H1 (cell line): Measurements from ENCODE around the gene OLFML2B. TPM values are rescaled to one million over a fixed set of nuclear protein-coding genes. Genes with fewer than 3 reads are reported as not detected.
A peak's percentile ranks its signal among the peaks of the same experiment; 100 is the strongest.

Experiments used
- ASH2L ChIP-seq: fragments of 200-600, 300-600 bp; sonication (generic); IDR thresholded peaks from one replicate; pipeline ENCODE4 v1.7.1; 2017; ENCODE audit warnings: low read length
- CBX5 ChIP-seq: fragments of 300-800, 300-1000 bp; sonication (generic); IDR thresholded peaks from 2 replicates; pipeline ENCODE4 v1.7.1; 2016; ENCODE audit warnings: antibody characterized with exemption, low read length, low read depth
- CREB1 ChIP-seq: IDR thresholded peaks from 2 replicates; pipeline ENCODE4 v1.6.1; 2012; ENCODE audit warnings: inconsistent platforms
- CTBP2 ChIP-seq: IDR thresholded peaks from 2 replicates; pipeline ENCODE4 v1.7.0; 2011; ENCODE audit warnings: borderline replicate concordance, mild to moderate bottlenecking, moderate library complexity, mixed read lengths, low read length; ENCODE audit not compliant: insufficient read depth, insufficient read length
- EGR1 ChIP-seq: IDR thresholded peaks from 2 replicates; pipeline ENCODE4 v1.6.1; 2011; ENCODE audit warnings: low read depth, low read length, borderline replicate concordance
- GABPA ChIP-seq: IDR thresholded peaks from 2 replicates; pipeline ENCODE4 v1.6.1; 2011; ENCODE audit warnings: mild to moderate bottlenecking, low read length, moderate library complexity, borderline replicate concordance; ENCODE audit not compliant: insufficient read depth
- GTF2F1 ChIP-seq: IDR thresholded peaks from 2 replicates; pipeline ENCODE4 v1.6.1; 2012; ENCODE audit warnings: low read depth, low read length, improper control_type of control experiment, borderline replicate concordance
- HDAC2 ChIP-seq, 2 experiments: fragments of 300-600 bp in 1 of 2; sonication (generic) in 1 of 2; IDR thresholded peaks; 2 replicates each; pipeline ENCODE4 v1.6.1; 2011 to 2012; ENCODE audit warnings: low read depth in 2 of 2, low read length in 2 of 2, mild to moderate bottlenecking in 2 of 2, moderate library complexity in 2 of 2, borderline replicate concordance in 1 of 2, inconsistent platforms in 1 of 2
- POLR2A ChIP-seq, 2 experiments: IDR thresholded peaks; 1 replicate in 1 of 2; 2 replicates in 1 of 2; pipeline ENCODE4 v1.6.1; 2011; ENCODE audit warnings: low read depth in 2 of 2, low read length in 2 of 2, mild to moderate bottlenecking in 2 of 2; ENCODE audit errors: control extremely low read depth in 1 of 2
- RBBP5 ChIP-seq: IDR thresholded peaks from 2 replicates; pipeline ENCODE4 v1.7.1; 2012; ENCODE audit warnings: low read depth, mild to moderate bottlenecking, inconsistent platforms, low read length, moderate library complexity, borderline replicate concordance
- RFX5 ChIP-seq: IDR thresholded peaks from 2 replicates; pipeline ENCODE4 v1.6.1; 2011; ENCODE audit warnings: low read depth, low read length, improper control_type of control experiment, borderline replicate concordance
- SAP30 ChIP-seq: fragments of 300-600 bp; sonication (generic); IDR thresholded peaks from 2 replicates; pipeline ENCODE4 v1.7.1; 2012; ENCODE audit warnings: low read length, moderate library complexity, mild to moderate bottlenecking, inconsistent platforms; ENCODE audit not compliant: insufficient read depth, insufficient replicate concordance
- TAF1 ChIP-seq: IDR thresholded peaks from 2 replicates; pipeline ENCODE4 v1.6.1; 2011; ENCODE audit warnings: mild to moderate bottlenecking, low read depth, low read length
- TAF7 ChIP-seq: optimal IDR thresholded peaks from 2 replicates; pipeline ENCODE3; 2011; ENCODE audit warnings: low read depth, mild to moderate bottlenecking, inconsistent platforms, low read length, moderate library complexity, borderline replicate concordance
- TCF12 ChIP-seq: IDR thresholded peaks from 2 replicates; pipeline ENCODE4 v1.6.1; 2011; ENCODE audit warnings: low read depth, mild to moderate bottlenecking, low read length
- YY1 ChIP-seq: IDR thresholded peaks from 2 replicates; pipeline ENCODE4 v1.6.1; 2011; ENCODE audit warnings: low read depth, mild to moderate bottlenecking, low read length
- ZNF274 ChIP-seq: IDR thresholded peaks from 2 replicates; pipeline ENCODE4 v1.7.0; 2012; ENCODE audit warnings: low read length, borderline replicate concordance; ENCODE audit errors: extremely low read depth
- polyA plus RNA-seq, 7 experiments: library from polyadenylated mRNA; depleted of rRNA in 3 of 7; stranded (reverse) in 5 of 7; unstranded in 2 of 7; fragments of >200 nt in 5 of 7; fragments of 200-250 nt in 2 of 7; gene quantifications; 1 replicate in 5 of 7; 2 replicates in 1 of 7; 4 replicates in 1 of 7; pipeline versions ENCODE4 v1.2.1 to v1.2.3, GENCODE V29; 2011 to 2013; ENCODE audit warnings: missing spikeins in 2 of 7, mixed read lengths in 2 of 7
- total RNA-seq: library from RNA; stranded (reverse); fragmentation: NEBNext Ultra II Directional; extraction: Animal tissue kit (Norgen Biotek cat#: 25700); gene quantifications from 2 replicates; pipeline ENCODE4 v1.2.1, GENCODE V29; 2021
- TF ChIP-seq, protein P1 (sequence below): IDR thresholded peaks from 2 replicates; pipeline ENCODE4 v1.6.1; 2011; ENCODE audit warnings: low read length, improper control_type of control experiment
- TF ChIP-seq, protein P2 (sequence below): IDR thresholded peaks from 2 replicates; pipeline ENCODE4 v1.6.1; 2012; ENCODE audit warnings: inconsistent platforms
- TF ChIP-seq, protein P3 (sequence below): IDR thresholded peaks from 2 replicates; pipeline ENCODE4 v1.6.1; 2012; ENCODE audit warnings: inconsistent platforms
- TF ChIP-seq, protein P4 (sequence below): IDR thresholded peaks from 2 replicates; pipeline ENCODE4 v1.6.1; 2011; ENCODE audit warnings: low read depth, mild to moderate bottlenecking, low read length; ENCODE audit not compliant: insufficient read depth

Gene OLFML2B
- total and polyA plus RNA-seq, 2 of the 8 experiments (the other 6 are each of a cell fraction or from before 2014, with no cell fraction given) = 6.5 to 10.4 TPM

DNA sequence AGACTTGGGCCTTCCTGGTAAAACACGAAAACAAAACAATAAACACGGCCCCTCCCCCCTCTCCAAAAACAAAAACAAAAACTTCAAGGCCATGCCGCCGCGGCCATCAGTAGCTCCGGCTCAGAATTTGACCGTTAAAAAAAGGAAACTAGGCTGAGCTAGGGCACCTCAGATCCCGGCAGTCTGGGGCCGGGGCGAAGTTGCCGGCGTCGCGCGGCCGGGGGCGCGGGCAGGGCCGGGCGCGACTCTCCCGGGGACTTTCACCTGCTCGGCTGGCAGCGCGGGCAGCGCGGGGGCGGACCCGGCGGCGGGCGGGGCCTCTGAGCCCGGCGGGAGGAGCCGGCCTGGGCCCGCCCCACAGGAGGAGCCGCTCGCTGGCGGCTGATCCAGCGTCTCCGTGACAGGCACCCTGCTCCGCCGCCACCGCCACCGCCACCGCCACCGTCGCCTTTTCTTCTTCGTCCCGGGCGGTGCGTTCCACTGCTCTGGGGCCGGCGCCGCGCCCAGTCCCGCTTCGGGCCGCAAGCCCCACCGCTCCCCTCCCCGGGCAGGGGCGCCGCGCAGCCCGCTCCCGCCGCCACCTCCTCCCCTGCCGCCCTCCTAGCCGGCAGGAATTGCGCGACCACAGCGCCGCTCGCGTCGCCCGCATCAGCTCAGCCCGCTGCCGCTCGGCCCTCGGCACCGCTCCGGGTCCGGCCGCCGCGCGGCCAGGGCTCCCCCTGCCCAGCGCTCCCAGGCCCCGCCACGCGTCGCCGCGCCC lies 45.8 kb upstream of the OLFML2B start, which contains the start of gene NOS1AP (continued):
- TF ChIP-seq, protein P1, sequence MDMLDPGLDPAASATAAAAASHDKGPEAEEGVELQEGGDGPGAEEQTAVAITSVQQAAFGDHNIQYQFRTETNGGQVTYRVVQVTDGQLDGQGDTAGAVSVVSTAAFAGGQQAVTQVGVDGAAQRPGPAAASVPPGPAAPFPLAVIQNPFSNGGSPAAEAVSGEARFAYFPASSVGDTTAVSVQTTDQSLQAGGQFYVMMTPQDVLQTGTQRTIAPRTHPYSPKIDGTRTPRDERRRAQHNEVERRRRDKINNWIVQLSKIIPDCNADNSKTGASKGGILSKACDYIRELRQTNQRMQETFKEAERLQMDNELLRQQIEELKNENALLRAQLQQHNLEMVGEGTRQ = no peak
- TF ChIP-seq CTBP2 (no peak), GTF2F1 (no peak), ASH2L (peak; percentile 68), GABPA (no peak), CREB1 (no peak), RBBP5 (0 out of 2 replicates have a peak, but pooled peaks have one; percentile 84), RFX5 (no peak), YY1 (no peak), HDAC2 (IDR thresholded peaks at IDR 0.05; ENCODE audit: borderline replicate concordance in 1 of 2, low read depth in 2 of 2, low read length in 2 of 2) (no peak; a peak in 1 of 4 replicates), TAF7 (no peak), EGR1 (peak; percentile 98), POLR2A (IDR thresholded peaks at IDR 0.05; ENCODE audit: control extremely low read depth in 1 of 2, low read depth in 2 of 2, low read length in 2 of 2) (no peak; a peak in 1 of 3 replicates), TCF12 (no peak), SAP30 (no peak), CBX5 (no peak), TAF1 (peak; percentile 65), ZNF274 (no peak)
- TF ChIP-seq, protein P2, sequence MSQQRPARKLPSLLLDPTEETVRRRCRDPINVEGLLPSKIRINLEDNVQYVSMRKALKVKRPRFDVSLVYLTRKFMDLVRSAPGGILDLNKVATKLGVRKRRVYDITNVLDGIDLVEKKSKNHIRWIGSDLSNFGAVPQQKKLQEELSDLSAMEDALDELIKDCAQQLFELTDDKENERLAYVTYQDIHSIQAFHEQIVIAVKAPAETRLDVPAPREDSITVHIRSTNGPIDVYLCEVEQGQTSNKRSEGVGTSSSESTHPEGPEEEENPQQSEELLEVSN = 0 out of 2 replicates have a peak, but pooled peaks have one; percentile 23
- TF ChIP-seq, protein P3, sequence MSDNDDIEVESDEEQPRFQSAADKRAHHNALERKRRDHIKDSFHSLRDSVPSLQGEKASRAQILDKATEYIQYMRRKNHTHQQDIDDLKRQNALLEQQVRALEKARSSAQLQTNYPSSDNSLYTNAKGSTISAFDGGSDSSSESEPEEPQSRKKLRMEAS = peak; percentile 39; the same call in 1 of the 2 replicates
- TF ChIP-seq, protein P4, sequence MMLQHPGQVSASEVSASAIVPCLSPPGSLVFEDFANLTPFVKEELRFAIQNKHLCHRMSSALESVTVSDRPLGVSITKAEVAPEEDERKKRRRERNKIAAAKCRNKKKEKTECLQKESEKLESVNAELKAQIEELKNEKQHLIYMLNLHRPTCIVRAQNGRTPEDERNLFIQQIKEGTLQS = no peak
